HG03442 (cell line): ENCODE measurements around the gene VPS4B.
"Not testable (repeated sequence)": the region's sequence is repeated elsewhere in the genome, so short reads cannot be mapped to it uniquely, and the experiment has no call there.

Source experiments
- ATAC-seq: cut with Tn5 transposase; IDR thresholded peaks from one replicate; pipeline ENCODE4 v1.9.1; 2021; ENCODE audit warnings: mild to moderate bottlenecking, moderate library complexity; ENCODE audit not compliant: unreplicated experiment

The VPS4B gene

DNA sequence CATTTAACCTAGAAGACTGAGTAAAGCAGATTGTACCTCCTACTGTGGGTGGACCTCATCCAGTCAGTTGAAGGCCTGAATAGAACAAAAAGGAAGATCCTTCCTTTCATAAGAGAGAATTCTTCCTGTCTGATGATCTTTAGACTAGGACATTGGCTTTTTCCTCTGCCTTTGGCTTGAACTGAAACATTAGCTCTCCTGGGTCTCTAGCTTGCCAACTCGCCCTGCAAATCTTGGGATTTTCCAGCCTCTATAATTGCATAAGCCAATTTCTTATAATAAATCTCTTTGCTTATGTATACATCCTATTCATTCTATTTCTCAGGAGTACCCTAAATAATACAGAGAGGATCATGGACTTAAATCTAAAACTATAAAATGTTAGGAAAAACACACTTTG lies 49.1 kb downstream of the VPS4B start:
- no peak for ATAC-seq

DNA sequence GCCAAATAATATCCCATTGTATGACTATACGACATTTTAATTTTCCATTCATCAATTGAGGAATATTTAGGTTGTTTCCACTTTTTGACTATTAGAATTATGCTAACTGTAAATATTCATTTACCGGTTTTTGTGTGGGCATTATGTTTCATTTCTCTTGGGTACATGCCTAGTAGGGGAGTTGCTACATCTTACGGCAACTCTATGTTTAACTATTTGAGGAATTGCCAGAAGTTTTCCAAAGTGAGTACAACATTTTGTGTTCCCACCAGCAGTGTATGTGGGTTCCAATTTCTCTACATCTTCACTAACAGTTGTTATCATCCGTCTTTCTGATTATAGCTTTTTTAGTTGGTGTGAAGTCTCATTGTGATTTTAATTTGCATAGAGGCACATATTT lies 53.7 kb downstream of the VPS4B start:
- no peak for ATAC-seq

GRCh38 chr18:63367053-63367953 lies 55.0 kb downstream of the VPS4B start, which contains the start of gene KDSR:
Gene KDSR (minus strand): TSS chr18:63367206. CDS start chr18:63367118, 88 bp downstream.
- peak; percentile 81 for ATAC-seq

DNA sequence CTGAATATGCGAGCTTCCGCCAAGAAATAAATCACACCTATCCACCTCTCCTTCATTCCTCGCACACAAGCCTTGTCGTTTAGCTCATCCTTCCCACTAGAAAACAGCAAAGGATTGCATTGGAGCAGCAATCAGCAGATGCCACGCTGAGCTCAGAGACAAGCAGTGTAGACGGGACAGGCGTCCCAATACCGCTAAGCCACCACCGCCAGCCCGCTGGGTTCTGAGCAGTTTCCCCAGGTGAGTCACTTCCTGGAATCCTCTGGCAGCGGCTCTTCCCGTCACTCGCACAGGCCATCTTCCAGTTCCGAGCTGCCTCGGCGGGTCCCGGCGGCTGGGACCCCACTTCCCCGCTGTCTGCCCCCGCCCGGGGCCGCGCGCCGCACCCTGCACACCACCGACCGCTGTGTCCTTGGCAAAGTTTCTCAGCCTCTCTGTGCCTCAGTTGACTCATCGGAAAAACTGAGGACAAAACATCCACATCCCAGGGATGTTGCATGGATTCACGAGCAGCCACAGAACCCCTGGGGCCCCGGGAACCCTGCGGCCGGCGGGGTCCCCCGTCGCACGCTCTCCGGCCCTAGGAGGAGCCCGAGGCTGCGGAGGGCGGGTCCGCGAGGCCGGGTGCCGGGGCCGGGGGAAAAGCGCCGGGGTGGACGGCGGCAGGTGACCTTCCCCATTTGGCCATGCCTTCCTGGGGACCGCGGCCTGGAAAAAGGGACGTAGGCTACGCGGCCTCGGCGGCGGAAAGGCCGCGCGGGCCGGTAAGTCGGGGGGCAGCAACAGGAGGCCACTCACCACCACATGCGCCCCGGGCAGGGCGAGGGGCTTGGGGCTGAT lies 55.8 kb downstream of the VPS4B start:
- ATAC-seq, result peak; percentile 26

DNA sequence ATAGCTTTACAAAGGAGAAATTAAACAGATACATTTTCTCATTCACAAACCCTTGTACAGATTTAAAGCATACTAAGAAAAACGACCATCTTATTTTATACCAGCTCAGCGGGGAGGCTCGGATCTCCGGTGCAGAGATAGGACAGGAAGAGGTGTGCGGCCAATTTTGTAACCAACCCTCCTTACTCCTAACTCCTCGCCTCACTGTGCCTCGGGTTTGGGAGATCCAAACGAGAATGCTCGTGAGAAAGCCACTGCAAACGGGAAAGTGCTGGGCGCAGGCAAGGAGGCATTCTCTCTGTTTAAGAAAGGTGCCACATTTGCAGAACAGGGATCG lies 56.4 kb downstream of the VPS4B start:
- ATAC-seq, result no peak

GRCh38 chr18:63363951-63364350 lies 58.3 kb downstream of the VPS4B start:
- no peak for ATAC-seq

DNA sequence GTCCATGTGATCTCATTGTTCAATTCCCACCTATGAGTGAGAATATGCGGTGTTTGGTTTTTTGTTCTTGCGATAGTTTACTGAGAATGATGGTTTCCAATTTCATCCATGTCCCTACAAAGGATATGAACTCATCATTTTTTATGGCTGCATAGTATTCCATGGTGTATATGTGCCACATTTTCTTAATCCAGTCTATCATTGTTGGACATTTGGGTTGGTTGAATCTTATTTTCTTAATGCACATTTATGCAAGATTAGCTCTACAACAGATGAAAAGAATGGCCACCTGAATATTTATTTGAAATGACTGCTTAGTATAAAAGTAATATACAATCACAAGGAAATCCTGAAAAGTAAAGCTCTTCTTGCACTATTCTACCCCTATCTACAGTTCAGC lies 58.9 kb downstream of the VPS4B start:
- ATAC-seq, result not testable (repeated sequence)

DNA sequence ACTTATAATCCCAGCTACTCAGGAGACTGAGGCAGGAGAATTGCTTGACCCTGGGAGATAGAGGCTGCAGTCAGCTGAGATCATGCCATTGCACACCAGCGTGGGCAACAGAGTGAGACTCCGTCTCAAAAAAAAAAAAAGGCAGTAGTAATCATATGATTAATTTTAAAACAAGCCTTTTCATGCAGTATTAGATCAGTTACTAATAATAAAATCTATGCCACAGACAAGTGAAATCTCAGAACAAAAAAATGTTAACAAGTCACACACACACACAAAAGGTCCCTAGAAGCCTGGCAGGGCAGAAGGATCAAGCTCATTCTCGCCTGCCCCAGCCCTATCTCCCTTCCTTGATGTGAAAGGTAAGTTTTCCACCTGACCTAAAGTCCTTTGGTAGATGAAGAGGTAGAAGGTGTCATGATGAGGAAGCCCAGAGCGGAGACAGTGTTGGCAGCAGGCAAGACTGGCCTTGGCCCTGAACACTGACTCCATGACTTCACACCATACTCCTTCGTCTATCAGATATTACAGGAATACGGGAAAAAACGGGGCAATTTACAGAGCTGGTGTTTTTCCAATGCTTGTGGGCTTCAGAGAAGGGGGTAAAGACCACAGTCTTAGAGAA lies 65.9 kb downstream of the VPS4B start:
- ATAC-seq, result no peak

GRCh38 chr18:63350230-63350629 lies 72.0 kb downstream of the VPS4B start:
- no peak for ATAC-seq

DNA sequence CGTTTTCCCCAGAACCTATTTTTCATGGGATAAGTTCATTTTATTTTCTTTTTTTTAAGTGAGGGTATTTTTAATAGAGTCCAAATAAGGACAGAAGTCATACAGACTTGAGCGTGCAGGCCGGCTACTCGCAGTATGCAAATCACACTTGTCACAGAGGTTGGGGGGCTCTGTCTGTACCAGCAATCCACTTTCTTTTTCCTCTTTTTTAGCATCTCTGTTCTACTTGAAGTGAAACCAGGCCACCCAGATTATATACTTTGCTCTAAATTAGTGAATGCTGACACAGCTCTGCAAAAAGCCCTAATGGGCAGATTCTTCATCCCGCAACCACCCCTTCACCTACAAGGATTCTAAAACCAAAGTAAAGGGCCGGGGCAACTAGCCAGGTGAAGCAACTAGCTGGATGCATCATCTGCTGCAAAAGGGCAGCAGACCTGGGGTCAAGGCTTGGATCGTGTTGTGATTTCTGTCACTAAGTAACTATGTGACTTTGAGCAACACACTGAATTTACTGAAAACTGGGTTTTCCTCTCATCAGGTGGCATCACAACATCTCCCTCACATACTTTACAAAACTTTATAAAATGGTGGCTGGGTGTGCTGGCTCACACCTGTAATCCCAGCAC lies 73.7 kb downstream of the VPS4B start:
- no peak for ATAC-seq

DNA sequence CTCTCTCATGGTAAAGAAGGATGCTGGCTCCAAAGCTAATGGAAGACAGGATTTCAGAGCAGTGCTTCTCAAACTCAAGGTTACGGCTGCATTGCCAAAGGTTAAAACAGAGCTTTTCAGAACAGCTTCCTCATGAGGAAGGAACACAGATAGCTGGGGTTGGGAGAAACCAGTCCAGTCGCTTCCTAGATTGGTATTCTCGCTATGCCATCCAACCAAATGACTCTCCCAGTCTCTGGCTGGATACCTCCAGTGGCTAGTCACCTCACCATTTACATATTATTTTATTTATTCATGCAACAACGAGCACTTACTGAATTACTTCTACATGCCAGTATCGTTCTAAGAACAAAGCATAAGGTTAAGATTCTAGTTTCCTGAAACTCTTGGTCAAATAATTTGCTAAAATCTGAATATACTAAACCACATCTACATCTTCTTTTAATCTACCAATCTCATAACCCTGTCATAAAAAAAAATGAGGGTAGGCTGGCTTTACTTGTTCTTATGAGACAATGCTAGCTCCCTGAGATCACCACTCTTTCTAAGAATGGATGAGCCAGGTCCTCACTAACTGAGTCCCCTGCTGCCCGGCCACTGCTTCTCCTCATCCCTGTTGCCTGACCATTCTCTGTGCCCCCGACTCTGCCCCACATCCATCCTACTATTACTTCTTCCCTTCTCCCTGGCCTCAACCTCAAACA lies 75.6 kb downstream of the VPS4B start:
- no peak for ATAC-seq

DNA sequence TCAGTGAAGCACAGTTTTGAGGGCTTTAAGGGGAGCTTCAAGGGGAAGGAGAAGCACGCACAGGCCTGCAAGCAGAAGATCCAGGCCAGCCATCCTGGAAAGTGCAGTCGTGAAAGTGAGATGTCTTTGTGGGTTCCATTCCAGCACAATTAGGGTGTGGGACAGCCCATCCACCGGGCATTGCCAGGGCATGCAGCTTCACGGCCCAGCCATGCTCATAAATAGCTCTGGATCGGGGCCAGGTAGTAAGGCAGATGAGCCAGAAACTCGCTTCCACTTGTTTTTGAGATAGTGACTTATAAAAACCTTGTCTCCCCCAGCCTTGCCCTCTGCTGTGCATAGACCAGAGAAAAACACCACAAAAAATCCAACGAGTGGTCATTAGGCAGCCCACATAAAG lies 76.2 kb downstream of the VPS4B start:
- no peak for ATAC-seq

DNA sequence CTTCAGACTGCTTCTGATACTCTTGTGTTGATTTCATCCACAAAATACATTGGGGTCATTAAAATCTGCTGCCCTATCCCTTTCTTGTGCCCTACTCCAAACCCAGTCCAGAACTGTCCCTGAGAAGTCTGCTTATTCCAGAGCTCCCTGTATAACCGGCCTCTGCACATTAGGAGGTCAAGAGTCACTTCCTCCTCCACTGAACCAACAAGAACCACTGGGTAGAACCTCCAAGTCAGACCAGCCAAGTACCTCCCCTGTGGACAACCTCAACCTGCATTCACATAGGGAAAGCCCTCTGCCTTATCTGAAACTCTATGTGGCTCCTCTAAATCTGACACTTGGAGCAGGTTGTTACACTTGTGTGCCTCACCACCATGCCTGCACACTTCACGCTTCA lies 77.4 kb downstream of the VPS4B start:
- ATAC-seq, result no peak

- no peak for ATAC-seq
These were observed 78.0 kb downstream of the VPS4B start for GRCh38 chr18:63344263-63344662.

GRCh38 chr18:63342206-63342605 lies 80.1 kb downstream of the VPS4B start:
- peak; percentile 81 for ATAC-seq

GRCh38 chr18:63339920-63340484 lies 82.3 kb downstream of the VPS4B start:
- no peak for ATAC-seq
